Keratinocyte (primary cell): ENCODE data around the gene USP34. TPM values are rescaled to one million over a fixed set of nuclear protein-coding genes. Genes with fewer than 3 reads are reported as not detected.

ENCODE experiments used
- DNase-seq: peaks from one replicate; pipeline ENCODE4 v3.0.0-alpha.2; 2011; ENCODE audit warnings: low read depth, missing footprints, low spot score
- FAIRE-seq: peaks from 2 replicates; lab custom pipeline; 2011; peaks lifted over from hg19 to GRCh38; lab: Jason Lieb, UNC
- H2AFZ ChIP-seq: 2 replicates; pipeline ENCODE4 v1.6.0; 2012; ENCODE audit warnings: low read length, control low read depth, inconsistent platforms; ENCODE audit not compliant: control insufficient read depth
- H3K27ac ChIP-seq: 2 replicates; pipeline ENCODE4 v1.5.1; 2011; ENCODE audit warnings: low read length; ENCODE audit not compliant: control insufficient read depth, insufficient read depth
- H3K27me3 ChIP-seq: 3 replicates; pipeline ENCODE4 v1.6.0; 2011; ENCODE audit warnings: low read length; ENCODE audit not compliant: control insufficient read depth, insufficient read depth; ENCODE audit errors: extremely low read depth
- H3K36me3 ChIP-seq, 2 experiments: 2 replicates in 1 of 2; 3 replicates in 1 of 2; pipeline ENCODE4 v1.5.1; 2011; ENCODE audit warnings: low read length in 2 of 2, mild to moderate bottlenecking in 1 of 2; ENCODE audit not compliant: control insufficient read depth in 2 of 2, insufficient read depth in 2 of 2; ENCODE audit errors: extremely low read depth in 1 of 2
- H3K4me1 ChIP-seq: 3 replicates; pipeline ENCODE4 v1.5.1; 2011; ENCODE audit warnings: low read length; ENCODE audit not compliant: control insufficient read depth, insufficient read depth; ENCODE audit errors: extremely low read depth
- H3K4me2 ChIP-seq: 3 replicates; pipeline ENCODE4 v1.6.0; 2011; ENCODE audit warnings: low read depth, low read length; ENCODE audit not compliant: control insufficient read depth, insufficient read depth; ENCODE audit errors: extremely low read depth
- H3K4me3 ChIP-seq, 3 experiments: fragments of 200-600 bp in 1 of 3; sonication (generic) in 1 of 3; 2 replicates in 2 of 3; 3 replicates in 1 of 3; pipeline ENCODE4 v1.5.1; 2011 to 2016; ENCODE audit warnings: low read length in 3 of 3, mild to moderate bottlenecking in 3 of 3, control low read depth in 2 of 3, inconsistent platforms in 1 of 3, low read depth in 1 of 3, mixed read lengths in 1 of 3, mixed run types in 1 of 3, moderate library complexity in 1 of 3; ENCODE audit not compliant: control insufficient read depth in 2 of 3, insufficient read depth in 2 of 3; ENCODE audit errors: extremely low read depth in 1 of 3
- H3K79me2 ChIP-seq: 2 replicates; pipeline ENCODE4 v1.6.0; 2012; ENCODE audit warnings: low read length; ENCODE audit not compliant: control insufficient read depth, insufficient read depth
- H3K9ac ChIP-seq: 3 replicates; pipeline ENCODE4 v1.6.0; 2011; ENCODE audit warnings: low read length; ENCODE audit not compliant: control insufficient read depth, insufficient read depth; ENCODE audit errors: extremely low read depth
- H3K9me1 ChIP-seq: 3 replicates; pipeline ENCODE4 v1.6.0; 2011; ENCODE audit warnings: low read length; ENCODE audit not compliant: control insufficient read depth, insufficient read depth; ENCODE audit errors: extremely low read depth
- H3K9me3 ChIP-seq: 2 replicates; pipeline ENCODE4 v1.5.1; 2012; ENCODE audit warnings: low read depth, low read length; ENCODE audit not compliant: control insufficient read depth
- H4K20me1 ChIP-seq: 3 replicates; pipeline ENCODE4 v1.6.0; 2011; ENCODE audit warnings: low read length; ENCODE audit not compliant: control insufficient read depth, insufficient read depth; ENCODE audit errors: extremely low read depth
- EZH2 ChIP-seq: IDR thresholded peaks from one replicate; pipeline ENCODE4 v1.6.1; 2012; ENCODE audit warnings: inconsistent platforms, mild to moderate bottlenecking, low read length, moderate library complexity
- dilution Hi-C: fragments of 300-500 bp; cut with MboI; formaldehyde crosslinking; loops from one replicate; pipeline ENCODE4 v1.7.0; 2020; ENCODE audit warnings: low sequenced_read_pairs; ENCODE audit not compliant: extremely low pct_ligation_motif_present
- polyA plus RNA-seq, 5 experiments: library from polyadenylated mRNA; depleted of rRNA in 3 of 5; stranded (reverse) in 3 of 5; stranded (forward) in 1 of 5; unstranded in 1 of 5; fragments of >200 nt; gene quantifications; 1 replicate in 1 of 5; 2 replicates in 3 of 5; 3 replicates in 1 of 5; pipeline versions ENCODE4 v1.2.1 to v1.2.3, GENCODE V29; 2011 to 2012; ENCODE audit warnings: missing spikeins in 2 of 5, low read depth in 1 of 5, low replicate concordance in 1 of 5
- TF ChIP-seq, protein P1 (sequence below), 3 experiments: IDR thresholded peaks in 1 of 3; conservative IDR thresholded peaks in 1 of 3; optimal IDR thresholded peaks in 1 of 3; 2 replicates in 2 of 3; 3 replicates in 1 of 3; pipeline versions ENCODE3 to v1.5.1; 2011; ENCODE audit warnings: low read length in 3 of 3, mild to moderate bottlenecking in 3 of 3, moderate library complexity in 2 of 3, control low read depth in 1 of 3, inconsistent platforms in 1 of 3; ENCODE audit not compliant: insufficient read depth in 2 of 3; ENCODE audit errors: extremely low read depth in 1 of 3

USP34 gene
- polyA plus RNA-seq, 1 donor (not counting 4 experiments of a cell fraction or from before 2014, with no cell fraction given) = 54.7 TPM

- Histone ChIP-seq H2AFZ (no peak overlapping the region), H3K4me3 (no peak overlapping the region), H3K79me2 (peaks cover 66% of the 10 kb centered on the region), H3K27ac (no peak overlapping the region), H3K4me1 (peaks cover 4% of the 10 kb centered on the region), H3K9ac (no peak overlapping the region), H3K4me2 (no peak overlapping the region), H3K9me1 (no peaks in the 10 kb centered on the region), H3K9me3 (no peaks in the 10 kb centered on the region), H4K20me1 (peaks cover 15% of the 10 kb centered on the region), H3K36me3 (peaks cover 3 to 4% of the 10 kb centered on the region in 2 experiments), H3K27me3 (no peaks in the 10 kb centered on the region)
- dilution Hi-C loops = no loop called here
- TF ChIP-seq EZH2 = no peak
- TF ChIP-seq, protein P1, sequence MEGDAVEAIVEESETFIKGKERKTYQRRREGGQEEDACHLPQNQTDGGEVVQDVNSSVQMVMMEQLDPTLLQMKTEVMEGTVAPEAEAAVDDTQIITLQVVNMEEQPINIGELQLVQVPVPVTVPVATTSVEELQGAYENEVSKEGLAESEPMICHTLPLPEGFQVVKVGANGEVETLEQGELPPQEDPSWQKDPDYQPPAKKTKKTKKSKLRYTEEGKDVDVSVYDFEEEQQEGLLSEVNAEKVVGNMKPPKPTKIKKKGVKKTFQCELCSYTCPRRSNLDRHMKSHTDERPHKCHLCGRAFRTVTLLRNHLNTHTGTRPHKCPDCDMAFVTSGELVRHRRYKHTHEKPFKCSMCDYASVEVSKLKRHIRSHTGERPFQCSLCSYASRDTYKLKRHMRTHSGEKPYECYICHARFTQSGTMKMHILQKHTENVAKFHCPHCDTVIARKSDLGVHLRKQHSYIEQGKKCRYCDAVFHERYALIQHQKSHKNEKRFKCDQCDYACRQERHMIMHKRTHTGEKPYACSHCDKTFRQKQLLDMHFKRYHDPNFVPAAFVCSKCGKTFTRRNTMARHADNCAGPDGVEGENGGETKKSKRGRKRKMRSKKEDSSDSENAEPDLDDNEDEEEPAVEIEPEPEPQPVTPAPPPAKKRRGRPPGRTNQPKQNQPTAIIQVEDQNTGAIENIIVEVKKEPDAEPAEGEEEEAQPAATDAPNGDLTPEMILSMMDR (optimal IDR thresholded peaks at IDR 0.05 in 1 of 3, IDR thresholded peaks at IDR 0.05 in 1 of 3, conservative IDR thresholded peaks at IDR 0.05 in 1 of 3; ENCODE audit: extremely low read depth in 1 of 3, insufficient read depth in 2 of 3, low read length in 3 of 3) = no peak
- FAIRE-seq (no peak), DNase-seq (no peak)
These were observed 51.8 kb downstream of the USP34 start for GRCh38 chr2:61419129-61419528.

- Histone ChIP-seq H3K9ac (no peak overlapping the region), H3K79me2 (peaks cover 49% of the 10 kb centered on the region), H3K27ac (no peak overlapping the region), H3K9me1 (no peaks in the 10 kb centered on the region), H3K4me3 (no peak overlapping the region), H3K9me3 (no peaks in the 10 kb centered on the region), H3K4me1 (no peaks in the 10 kb centered on the region), H3K4me2 (no peak overlapping the region), H3K36me3 (peaks cover 3 to 4% of the 10 kb centered on the region in 2 experiments), H4K20me1 (peaks cover 6% of the 10 kb centered on the region), H2AFZ (no peak overlapping the region), H3K27me3 (no peaks in the 10 kb centered on the region)
- TF ChIP-seq, protein P1 (optimal IDR thresholded peaks at IDR 0.05 in 1 of 3, IDR thresholded peaks at IDR 0.05 in 1 of 3, conservative IDR thresholded peaks at IDR 0.05 in 1 of 3; ENCODE audit: extremely low read depth in 1 of 3, insufficient read depth in 2 of 3, low read length in 3 of 3) = no peak
- no peak for TF ChIP-seq EZH2
- DNase-seq (no peak), FAIRE-seq (no peak)
- dilution Hi-C loops = no loop called here
These were observed 53.8 kb downstream of the USP34 start for GRCh38 chr2:61416871-61417645.
